Progenitor cell of endocrine pancreas (in vitro differentiated cells): Measurements from ENCODE around the gene BCL2A1. TPM values are rescaled to one million over a fixed set of nuclear protein-coding genes. Genes with fewer than 3 reads are reported as not detected.

Experiments used
- DNase-seq: peaks from one replicate; pipeline ENCODE4 v3.0.0; 2021; ENCODE audit warnings: low spot score; ENCODE audit not compliant: unreplicated experiment
- H3K27ac Mint-ChIP-seq: 2 replicates; pipeline ENCODE4 v1.8.0; 2021; ENCODE audit warnings: mild to moderate bottlenecking, moderate library complexity, mixed read lengths
- H3K27me3 Mint-ChIP-seq: 2 replicates; pipeline ENCODE4 v1.8.0; 2021; ENCODE audit warnings: mixed read lengths
- H3K36me3 Mint-ChIP-seq: 2 replicates; pipeline ENCODE4 v1.8.0; 2022; ENCODE audit warnings: mixed read lengths; ENCODE audit not compliant: insufficient read depth
- H3K4me1 Mint-ChIP-seq: 2 replicates; pipeline ENCODE4 v1.8.0; 2021; ENCODE audit warnings: low read depth, mixed read lengths
- H3K4me3 Mint-ChIP-seq: 2 replicates; pipeline ENCODE4 v1.8.0; 2021; ENCODE audit warnings: low read depth, mild to moderate bottlenecking, moderate library complexity, mixed read lengths
- H3K9me3 Mint-ChIP-seq: 2 replicates; pipeline ENCODE4 v1.8.0; 2021; ENCODE audit warnings: low read depth, mixed read lengths
- CTCF ChIP-seq: fragments of 200-600 bp; sonication (generic); IDR thresholded peaks from one replicate; pipeline ENCODE4 v1.5.0; 2021; ENCODE audit warnings: antibody characterized with exemption, mild to moderate bottlenecking; ENCODE audit not compliant: unreplicated experiment
- total RNA-seq: library from RNA; stranded (reverse); gene quantifications from 2 replicates; pipeline ENCODE4 v1.2.1, GENCODE V29; 2021

BCL2A1 gene
- total RNA-seq, 1 donor from 2014 or later = not detected

DNA sequence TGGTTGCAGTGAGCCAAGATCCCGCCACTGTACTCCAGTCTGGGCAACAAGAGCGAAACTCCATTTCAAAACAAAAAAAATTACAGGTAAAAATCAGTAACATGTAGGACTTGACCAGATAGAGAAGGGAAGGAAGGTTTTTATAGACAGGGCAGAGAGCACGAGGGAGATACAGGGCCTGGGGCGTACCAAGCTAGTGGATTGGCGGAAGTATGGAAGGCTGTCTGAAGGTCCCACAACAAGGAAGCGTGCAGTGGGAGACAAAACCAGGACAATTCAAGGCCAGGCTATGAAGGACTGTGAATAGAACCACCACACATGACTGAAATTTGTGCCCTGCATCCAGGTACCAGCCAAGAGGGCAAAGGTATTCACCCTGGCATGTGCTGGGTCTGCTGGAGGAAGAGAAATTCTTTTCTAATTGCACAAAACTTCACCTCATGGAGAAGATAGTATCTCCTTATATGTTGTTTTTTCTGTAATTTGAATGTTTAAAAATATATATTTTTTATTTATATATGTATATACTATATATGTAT, 33.0 kb upstream of the BCL2A1 start:
- no peak overlapping the region for H3K4me3 Mint-ChIP-seq
- H3K4me1 Mint-ChIP-seq = peaks cover 2% of the 10 kb centered on the region
- no peak for DNase-seq
- no peaks in the 10 kb centered on the region for H3K27me3 Mint-ChIP-seq
- TF ChIP-seq CTCF = no peak
- H3K27ac Mint-ChIP-seq = no peak overlapping the region
- H3K9me3 Mint-ChIP-seq = peaks cover 10% of the 10 kb centered on the region
- H3K36me3 Mint-ChIP-seq = no peaks in the 10 kb centered on the region

DNA sequence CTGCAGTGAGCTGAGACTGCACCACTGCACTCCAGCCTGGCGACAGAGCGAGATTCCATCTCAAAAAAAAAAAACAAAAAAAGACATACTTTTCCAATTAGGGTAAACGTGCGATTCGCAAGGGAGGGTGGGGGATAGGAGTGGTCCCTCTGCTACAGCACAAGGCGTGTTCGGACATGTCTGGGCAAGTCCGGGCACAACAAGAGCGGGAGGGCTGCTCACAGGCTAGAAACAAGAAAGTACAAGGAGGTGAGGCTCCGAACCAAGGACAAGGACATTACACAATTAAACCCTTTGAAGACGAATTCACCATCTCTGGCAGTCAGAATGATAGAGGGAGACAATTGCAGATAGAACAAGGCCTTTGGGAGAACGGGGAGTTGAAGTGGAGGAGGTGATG, 32.2 kb upstream of the BCL2A1 start:
- H3K27me3 Mint-ChIP-seq = no peaks in the 10 kb centered on the region
- no peaks in the 10 kb centered on the region for H3K36me3 Mint-ChIP-seq
- no peak for TF ChIP-seq CTCF
- peaks cover 10% of the 10 kb centered on the region for H3K9me3 Mint-ChIP-seq
- H3K27ac Mint-ChIP-seq = no peak overlapping the region
- H3K4me3 Mint-ChIP-seq = no peak overlapping the region
- no peak for DNase-seq
- peaks cover 2% of the 10 kb centered on the region for H3K4me1 Mint-ChIP-seq

GRCh38 chr15:80002267-80002666, 31.3 kb upstream of the BCL2A1 start:
- Mint-ChIP-seq H3K27ac (no peak overlapping the region), H3K27me3 (no peaks in the 10 kb centered on the region), H3K36me3 (no peaks in the 10 kb centered on the region), H3K9me3 (peaks cover 10% of the 10 kb centered on the region), H3K4me1 (no peaks in the 10 kb centered on the region), H3K4me3 (no peak overlapping the region)
- no peak for TF ChIP-seq CTCF
- DNase-seq = no peak

- no peaks in the 10 kb centered on the region for H3K9me3 Mint-ChIP-seq
- H3K27me3 Mint-ChIP-seq = peaks cover 5% of the 10 kb centered on the region
- H3K4me3 Mint-ChIP-seq = no peak overlapping the region
- no peaks in the 10 kb centered on the region for H3K36me3 Mint-ChIP-seq
- DNase-seq = no peak
- no peak overlapping the region for H3K27ac Mint-ChIP-seq
- no peaks in the 10 kb centered on the region for H3K4me1 Mint-ChIP-seq
- no peak for TF ChIP-seq CTCF
Measured at GRCh38 chr15:79994615-79995014, 23.6 kb upstream of the BCL2A1 start.

GRCh38 chr15:79991826-79992225, 20.8 kb upstream of the BCL2A1 start:
- DNase-seq = no peak
- H3K9me3 Mint-ChIP-seq = no peaks in the 10 kb centered on the region
- H3K27ac Mint-ChIP-seq = no peak overlapping the region
- TF ChIP-seq CTCF = no peak
- peaks cover 12% of the 10 kb centered on the region for H3K27me3 Mint-ChIP-seq
- H3K36me3 Mint-ChIP-seq = no peaks in the 10 kb centered on the region
- H3K4me1 Mint-ChIP-seq = no peaks in the 10 kb centered on the region
- no peak overlapping the region for H3K4me3 Mint-ChIP-seq
